ENCODE data around the gene BCL7C. TPM values are rescaled to one million over a fixed set of nuclear protein-coding genes. Genes with fewer than 3 reads are reported as not detected.

The BCL7C gene
- total RNA-seq, 1 experiment from 2014 or later: 44.9 TPM

- ChIA-PET POLR2A (interaction anchor here (0.6 kb wide), 1 partner anchor 57 kb away, joined by 3 read pairs; no protein-coding TSS in a partner anchor), CTCF (interaction anchor here (2.0 kb wide), 1 partner anchor 23 kb away, joined by 5 read pairs; no protein-coding TSS in a partner anchor), RAD21 (ENCODE audit: low non-redundant PET in 1 of 2, low total read pairs in 2 of 2, uncharacterized antibody in 2 of 2, unreplicated experiment in 2 of 2) (no interaction called here)
- intact Hi-C loops (cut with micrococcal nuclease): loop anchor here (5.0 kb wide), 1 partner anchor 478 kb away; the partner anchor contains the start of gene SEPHS2
- Histone ChIP-seq H3K4me1 (ENCODE audit: control insufficient read depth in 1 of 2, insufficient read depth in 2 of 2, low read length in 2 of 2) (peaks cover 11 to 25% of the 10 kb centered on the region in 2 experiments; a peak in 3 of 4 replicates), H4K20me1 (ENCODE audit: insufficient read depth) (no peaks in the 10 kb centered on the region), H3K4me3 (replicated peaks in 1 of 2; ENCODE audit: low read depth in 1 of 2, low read length in 2 of 2) (peak overlapping the region; percentile 62 to 97), H3K27ac (ENCODE audit: low read depth, low read length) (peak overlapping the region; percentile 67), H3K4me2 (ENCODE audit: low read length) (peak overlapping the region; percentile 95), H3K27me3 (ENCODE audit: insufficient read depth, low read length) (no peaks in the 10 kb centered on the region), H3K9me2 (ENCODE audit: insufficient read depth) (no peaks in the 10 kb centered on the region), H3K9me3 (ENCODE audit: control insufficient read depth in 1 of 2, insufficient read depth in 1 of 2, low read depth in 1 of 2, low read length in 2 of 2) (no peaks in the 10 kb centered on the region), H3K79me2 (ENCODE audit: insufficient read depth, low read length) (peaks cover 10% of the 10 kb centered on the region; the same call in 1 of the 2 replicates), H2AFZ (ENCODE audit: low read depth, low read length, poor library complexity, severe bottlenecking) (no peak overlapping the region), H3K36me3 (ENCODE audit: control insufficient read depth in 1 of 2, insufficient read depth in 2 of 2, low read length in 2 of 2) (peaks cover 0 to 5% of the 10 kb centered on the region in 2 experiments; a peak in 2 of 4 replicates), H3K9ac (ENCODE audit: low read length) (peak overlapping the region; percentile 67)
- no peak for DNase-seq (ENCODE audit: low read depth, low spot score)
- no TSS peak for BruUV-seq (replicated peaks)
- ATAC-seq: no peak
- TF ChIP-seq, protein P1, sequence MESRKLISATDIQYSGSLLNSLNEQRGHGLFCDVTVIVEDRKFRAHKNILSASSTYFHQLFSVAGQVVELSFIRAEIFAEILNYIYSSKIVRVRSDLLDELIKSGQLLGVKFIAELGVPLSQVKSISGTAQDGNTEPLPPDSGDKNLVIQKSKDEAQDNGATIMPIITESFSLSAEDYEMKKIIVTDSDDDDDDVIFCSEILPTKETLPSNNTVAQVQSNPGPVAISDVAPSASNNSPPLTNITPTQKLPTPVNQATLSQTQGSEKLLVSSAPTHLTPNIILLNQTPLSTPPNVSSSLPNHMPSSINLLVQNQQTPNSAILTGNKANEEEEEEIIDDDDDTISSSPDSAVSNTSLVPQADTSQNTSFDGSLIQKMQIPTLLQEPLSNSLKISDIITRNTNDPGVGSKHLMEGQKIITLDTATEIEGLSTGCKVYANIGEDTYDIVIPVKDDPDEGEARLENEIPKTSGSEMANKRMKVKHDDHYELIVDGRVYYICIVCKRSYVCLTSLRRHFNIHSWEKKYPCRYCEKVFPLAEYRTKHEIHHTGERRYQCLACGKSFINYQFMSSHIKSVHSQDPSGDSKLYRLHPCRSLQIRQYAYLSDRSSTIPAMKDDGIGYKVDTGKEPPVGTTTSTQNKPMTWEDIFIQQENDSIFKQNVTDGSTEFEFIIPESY (IDR thresholded peaks at IDR 0.05; ENCODE audit: extremely low read depth, insufficient replicate concordance, low read length): no peak
- TF ChIP-seq ZNF274 (IDR thresholded peaks at IDR 0.05; ENCODE audit: low read depth, low read length): no peak
- no peak for TF ChIP-seq SRF (IDR thresholded peaks at IDR 0.05; ENCODE audit: low read depth)
- no peak for TF ChIP-seq CBX3 (IDR thresholded peaks at IDR 0.05; ENCODE audit: low read depth)
- no peak for TF ChIP-seq EZH2 (IDR thresholded peaks at IDR 0.05)
- no peak for TF ChIP-seq REST (IDR thresholded peaks at IDR 0.05; ENCODE audit: low read depth)
- no peak for TF ChIP-seq ZFX (IDR thresholded peaks at IDR 0.05)
- TF ChIP-seq POLR2AphosphoS5 (IDR thresholded peaks at IDR 0.05; ENCODE audit: low read depth, low read length): no peak
Measured at GRCh38 chr16:30924913-30925631, 31.2 kb upstream of the BCL7C start.

All from HCT116 (cell line).